ENCODE results near the gene NELFA.

DNA sequence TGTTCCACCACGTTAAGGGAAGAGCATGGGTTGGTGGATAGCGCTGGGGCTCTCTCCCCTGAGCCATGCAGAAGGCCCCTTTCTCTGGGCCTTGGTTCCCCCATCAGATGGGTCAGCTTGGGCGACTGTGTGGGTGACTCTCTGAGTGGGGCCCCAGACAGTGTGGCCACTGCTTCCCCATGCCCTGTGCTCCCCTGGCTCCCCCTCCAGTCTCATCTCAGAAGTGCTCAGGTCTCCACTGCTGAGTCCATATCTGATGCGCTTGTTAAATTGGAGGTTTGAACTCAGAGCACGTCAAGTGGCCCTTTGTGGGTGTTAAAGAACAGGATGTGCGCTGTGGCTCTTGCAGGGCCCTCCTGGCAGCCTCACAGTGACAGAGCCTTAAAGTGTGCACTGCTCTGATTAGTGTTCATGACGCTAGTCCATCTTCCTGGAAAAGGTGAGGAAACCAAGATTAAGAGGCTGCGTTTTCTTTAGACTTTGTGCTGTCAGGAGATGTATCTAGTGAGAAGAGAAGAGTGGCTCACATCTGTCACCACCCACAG, 59.8 kb downstream of the NELFA start:
- no peak for TF ChIP-seq TAF1 (IDR thresholded peaks at IDR 0.05; ENCODE audit: low read depth)
- TF ChIP-seq EP300 (IDR thresholded peaks at IDR 0.05; ENCODE audit: borderline replicate concordance), result no peak
- no peak for TF ChIP-seq RAD21 (IDR thresholded peaks at IDR 0.05; ENCODE audit: low read depth)
- no peak for TF ChIP-seq YY1 (IDR thresholded peaks at IDR 0.05; ENCODE audit: low read depth)
- TF ChIP-seq, protein P1, sequence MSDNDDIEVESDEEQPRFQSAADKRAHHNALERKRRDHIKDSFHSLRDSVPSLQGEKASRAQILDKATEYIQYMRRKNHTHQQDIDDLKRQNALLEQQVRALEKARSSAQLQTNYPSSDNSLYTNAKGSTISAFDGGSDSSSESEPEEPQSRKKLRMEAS (IDR thresholded peaks at IDR 0.05), result no peak
- TF ChIP-seq CEBPB (IDR thresholded peaks at IDR 0.05), result no peak
- TF ChIP-seq, protein P2, sequence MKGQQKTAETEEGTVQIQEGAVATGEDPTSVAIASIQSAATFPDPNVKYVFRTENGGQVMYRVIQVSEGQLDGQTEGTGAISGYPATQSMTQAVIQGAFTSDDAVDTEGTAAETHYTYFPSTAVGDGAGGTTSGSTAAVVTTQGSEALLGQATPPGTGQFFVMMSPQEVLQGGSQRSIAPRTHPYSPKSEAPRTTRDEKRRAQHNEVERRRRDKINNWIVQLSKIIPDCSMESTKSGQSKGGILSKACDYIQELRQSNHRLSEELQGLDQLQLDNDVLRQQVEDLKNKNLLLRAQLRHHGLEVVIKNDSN (IDR thresholded peaks at IDR 0.05), result no peak
- no peak for TF ChIP-seq TCF12 (IDR thresholded peaks at IDR 0.05; ENCODE audit: low read depth)
- no peak for TF ChIP-seq TEAD4 (IDR thresholded peaks at IDR 0.05)
